H9 (cell line): ENCODE results near the gene SGCE. TPM values are rescaled to one million over a fixed set of nuclear protein-coding genes. Genes with fewer than 3 reads are reported as not detected.

Experiments
- DNase-seq: peaks from one replicate; pipeline ENCODE4 v3.0.0-alpha.2; 2017
- H2AFZ ChIP-seq: one replicate; pipeline ENCODE4 v1.6.1; 2013; ENCODE audit warnings: mild to moderate bottlenecking, low read length, control low read depth, moderate library complexity
- H2AK5ac ChIP-seq: 2 replicates; pipeline ENCODE4 v1.6.1; 2013; ENCODE audit warnings: low read length, control low read depth, mixed read lengths; ENCODE audit not compliant: insufficient read length
- H2BK120ac ChIP-seq: one replicate; pipeline ENCODE4 v1.6.1; 2013; ENCODE audit warnings: low read depth, mild to moderate bottlenecking, low read length, control low read depth, inconsistent platforms; ENCODE audit not compliant: poor library complexity, severe bottlenecking
- H2BK12ac ChIP-seq: 2 replicates; pipeline ENCODE4 v1.6.1; 2013; ENCODE audit warnings: low read length, control low read depth, mixed read lengths, low read depth; ENCODE audit not compliant: insufficient read length
- H2BK15ac ChIP-seq: 2 replicates; pipeline ENCODE4 v1.6.1; 2013; ENCODE audit warnings: low read depth, low read length, control low read depth
- H2BK20ac ChIP-seq: one replicate; pipeline ENCODE4 v1.6.1; 2013; ENCODE audit warnings: low read depth, mild to moderate bottlenecking, low read length, control low read depth, inconsistent platforms; ENCODE audit not compliant: poor library complexity, severe bottlenecking
- H2BK5ac ChIP-seq: 2 replicates; pipeline ENCODE4 v1.6.1; 2013; ENCODE audit warnings: low read length, control low read depth, mixed read lengths; ENCODE audit not compliant: insufficient read length
- H3K14ac ChIP-seq: 2 replicates; pipeline ENCODE4 v1.6.1; 2013; ENCODE audit warnings: low read length, control low read depth; ENCODE audit not compliant: insufficient read depth
- H3K18ac ChIP-seq: 2 replicates; pipeline ENCODE4 v1.6.1; 2013; ENCODE audit warnings: low read depth, mild to moderate bottlenecking, mixed read lengths, low read length, control low read depth; ENCODE audit not compliant: insufficient read length
- H3K23ac ChIP-seq: 2 replicates; pipeline ENCODE4 v1.6.1; 2013; ENCODE audit warnings: low read length, control low read depth, mixed read lengths, low read depth; ENCODE audit not compliant: insufficient read length
- H3K23me2 ChIP-seq: 2 replicates; pipeline ENCODE4 v1.6.1; 2013; ENCODE audit warnings: low read depth, mild to moderate bottlenecking, mixed read lengths, low read length, control low read depth; ENCODE audit not compliant: insufficient read length, poor library complexity, severe bottlenecking
- H3K27ac ChIP-seq: 2 replicates; pipeline ENCODE4 v1.5.1; 2013; ENCODE audit warnings: low read length, control low read depth, mixed read lengths, low read depth; ENCODE audit not compliant: insufficient read length
- H3K27me3 ChIP-seq: 2 replicates; pipeline ENCODE4 v1.6.1; 2013; ENCODE audit warnings: low read length, control low read depth, inconsistent platforms; ENCODE audit not compliant: insufficient read depth
- H3K4ac ChIP-seq: 2 replicates; pipeline ENCODE4 v1.6.1; 2013; ENCODE audit warnings: low read depth, mild to moderate bottlenecking, control low read depth, inconsistent platforms, low read length, moderate library complexity
- H3K4me1 ChIP-seq: 2 replicates; pipeline ENCODE4 v1.6.1; 2013; ENCODE audit warnings: low read length, control low read depth, inconsistent platforms; ENCODE audit not compliant: insufficient read depth
- H3K4me2 ChIP-seq: 2 replicates; pipeline ENCODE4 v1.6.1; 2013; ENCODE audit warnings: low read length, control low read depth, mixed read lengths; ENCODE audit not compliant: insufficient read length, insufficient read depth
- H3K56ac ChIP-seq: 2 replicates; pipeline ENCODE4 v1.6.1; 2013; ENCODE audit warnings: low read depth, mild to moderate bottlenecking, mixed read lengths, low read length, control low read depth; ENCODE audit not compliant: insufficient read length
- H3K79me1 ChIP-seq: 2 replicates; pipeline ENCODE4 v1.6.1; 2013; ENCODE audit warnings: low read depth, mild to moderate bottlenecking, moderate library complexity, low read length, control low read depth, inconsistent platforms; ENCODE audit not compliant: insufficient read depth, poor library complexity, severe bottlenecking
- H3K79me2 ChIP-seq: 2 replicates; pipeline ENCODE4 v1.6.1; 2013; ENCODE audit warnings: low read length, control low read depth, inconsistent platforms; ENCODE audit not compliant: insufficient read depth
- H3K9ac ChIP-seq: 2 replicates; pipeline ENCODE4 v1.6.1; 2013; ENCODE audit warnings: low read length, control low read depth, mixed read lengths; ENCODE audit not compliant: insufficient read length; ENCODE audit errors: extremely low read depth
- H3K9me3 ChIP-seq: one replicate; pipeline ENCODE4 v1.6.1; 2013; ENCODE audit warnings: low read depth, low read length, inconsistent platforms; ENCODE audit not compliant: control insufficient read depth
- H3T11ph ChIP-seq: one replicate; pipeline ENCODE4 v1.6.1; 2013; ENCODE audit warnings: mild to moderate bottlenecking, low read length, control low read depth, inconsistent platforms
- H4K20me1 ChIP-seq: one replicate; pipeline ENCODE4 v1.6.1; 2013; ENCODE audit not compliant: control insufficient read depth, insufficient read length, insufficient read depth
- H4K5ac ChIP-seq: 2 replicates; pipeline ENCODE4 v1.6.1; 2013; ENCODE audit warnings: low read depth, mild to moderate bottlenecking, mixed read lengths, low read length, control low read depth; ENCODE audit not compliant: insufficient read length
- H4K8ac ChIP-seq: replicated peaks from 2 replicates; pipeline ENCODE4 v1.6.1; 2013; ENCODE audit warnings: low read length, control low read depth, mixed read lengths, low read depth; ENCODE audit not compliant: insufficient read length
- H4K91ac ChIP-seq: 2 replicates; pipeline ENCODE4 v1.6.1; 2013; ENCODE audit warnings: low read depth, mild to moderate bottlenecking, moderate library complexity, mixed read lengths, low read length, control low read depth; ENCODE audit not compliant: insufficient read length
- H3K27ac Mint-ChIP-seq, 3 experiments: 2 replicates in 2 of 3; 3 replicates in 1 of 3; pipeline ENCODE4 v1.8.0; 2020 to 2021; ENCODE audit warnings: mixed read lengths in 3 of 3, mild to moderate bottlenecking in 1 of 3, moderate library complexity in 1 of 3
- H3K27me3 Mint-ChIP-seq: 2 replicates; pipeline ENCODE4 v1.8.0; 2021; ENCODE audit warnings: low read depth, mild to moderate bottlenecking, moderate library complexity, mixed read lengths
- H3K36me3 Mint-ChIP-seq, 3 experiments: 2 replicates in 2 of 3; 3 replicates in 1 of 3; pipeline ENCODE4 v1.8.0; 2020 to 2021; ENCODE audit warnings: low read depth in 3 of 3, mixed read lengths in 3 of 3; ENCODE audit not compliant: insufficient read depth in 1 of 3
- H3K4me1 Mint-ChIP-seq, 2 experiments: 2 replicates each; pipeline ENCODE4 v1.8.0; 2020; ENCODE audit warnings: mixed read lengths in 2 of 2
- H3K4me3 Mint-ChIP-seq, 2 experiments: 2 replicates in 1 of 2; 3 replicates in 1 of 2; pipeline ENCODE4 v1.8.0; 2020 to 2021; ENCODE audit warnings: mild to moderate bottlenecking in 2 of 2, mixed read lengths in 2 of 2, moderate library complexity in 1 of 2
- H3K9me3 Mint-ChIP-seq, 2 experiments: 2 replicates in 1 of 2; 3 replicates in 1 of 2; pipeline ENCODE4 v1.8.0; 2020; ENCODE audit warnings: mild to moderate bottlenecking in 2 of 2, mixed read lengths in 2 of 2, moderate library complexity in 1 of 2
- CTCF ChIP-seq: fragments of 200-600 bp; sonication (generic); conservative IDR thresholded peaks from 3 replicates; pipeline ENCODE4 v1.8.0; 2021; ENCODE audit warnings: antibody characterized with exemption, mild to moderate bottlenecking
- WGBS: extraction: QIAGEN DNeasy Blood & Tissue Kit; methylation state at CpG from one replicate; pipeline ENCODE4 v1.1.7; 2013; ENCODE audit warnings: missing lambda C conversion rate, low lambda C conversion rate, mixed read lengths; ENCODE audit not compliant: insufficient read length; ENCODE audit errors: extremely low coverage; 5-methylcytosine and 5-hydroxymethylcytosine counted together
- total RNA-seq: library from RNA; stranded (reverse); gene quantifications from 2 replicates; pipeline ENCODE4 v1.2.1, GENCODE V29; 2021

Gene SGCE
- total RNA-seq, 1 experiment from 2014 or later = 30.5 TPM

- Mint-ChIP-seq H3K4me3 (no peak overlapping the region), H3K27me3 (no peaks in the 10 kb centered on the region), H3K36me3 (peaks cover 0 to 3% (median 0%) of the 10 kb centered on the region in 3 experiments; a peak in 1 of 7 replicates), H3K27ac (no peak overlapping the region), H3K9me3 (no peaks in the 10 kb centered on the region), H3K4me1 (peaks cover 7 to 8% of the 10 kb centered on the region in 2 experiments)
- Histone ChIP-seq H4K8ac (no peak overlapping the region), H3K4ac (no peak overlapping the region), H3K9ac (no peak overlapping the region), H3K23ac (no peak overlapping the region), H3K27me3 (no peaks in the 10 kb centered on the region), H3K9me3 (no peaks in the 10 kb centered on the region), H3K27ac (no peak overlapping the region), H4K20me1 (no peaks in the 10 kb centered on the region), H3K56ac (no peak overlapping the region), H4K91ac (no peak overlapping the region), H3K23me2 (no peaks in the 10 kb centered on the region), H3K14ac (no peak overlapping the region), H2AK5ac (no peak overlapping the region), H2BK15ac (no peak overlapping the region), H2BK120ac (no peak overlapping the region), H4K5ac (no peak overlapping the region), H3K79me2 (no peaks in the 10 kb centered on the region), H3K4me2 (no peak overlapping the region), H3K79me1 (no peaks in the 10 kb centered on the region), H3K18ac (no peak overlapping the region), H2BK20ac (no peak overlapping the region), H2BK5ac (no peak overlapping the region), H2BK12ac (no peak overlapping the region), H3K4me1 (no peaks in the 10 kb centered on the region; the same call in 1 of the 2 replicates), H3T11ph (no peak overlapping the region), H2AFZ (no peak overlapping the region)
- no CpG with 5 or more reads among the region's 2 CpGs for WGBS
- no peak for TF ChIP-seq CTCF
- no peak for DNase-seq
Measured at GRCh38 chr7:94621120-94621519, 34.8 kb downstream of the SGCE start.
